HG03108 (cell line): ENCODE results near the gene ZBTB7C.

Source experiments
- ATAC-seq: cut with Tn5 transposase; IDR thresholded peaks from one replicate; pipeline ENCODE4 v1.9.1; 2021; ENCODE audit warnings: moderate library complexity; ENCODE audit not compliant: unreplicated experiment

Gene ZBTB7C

DNA sequence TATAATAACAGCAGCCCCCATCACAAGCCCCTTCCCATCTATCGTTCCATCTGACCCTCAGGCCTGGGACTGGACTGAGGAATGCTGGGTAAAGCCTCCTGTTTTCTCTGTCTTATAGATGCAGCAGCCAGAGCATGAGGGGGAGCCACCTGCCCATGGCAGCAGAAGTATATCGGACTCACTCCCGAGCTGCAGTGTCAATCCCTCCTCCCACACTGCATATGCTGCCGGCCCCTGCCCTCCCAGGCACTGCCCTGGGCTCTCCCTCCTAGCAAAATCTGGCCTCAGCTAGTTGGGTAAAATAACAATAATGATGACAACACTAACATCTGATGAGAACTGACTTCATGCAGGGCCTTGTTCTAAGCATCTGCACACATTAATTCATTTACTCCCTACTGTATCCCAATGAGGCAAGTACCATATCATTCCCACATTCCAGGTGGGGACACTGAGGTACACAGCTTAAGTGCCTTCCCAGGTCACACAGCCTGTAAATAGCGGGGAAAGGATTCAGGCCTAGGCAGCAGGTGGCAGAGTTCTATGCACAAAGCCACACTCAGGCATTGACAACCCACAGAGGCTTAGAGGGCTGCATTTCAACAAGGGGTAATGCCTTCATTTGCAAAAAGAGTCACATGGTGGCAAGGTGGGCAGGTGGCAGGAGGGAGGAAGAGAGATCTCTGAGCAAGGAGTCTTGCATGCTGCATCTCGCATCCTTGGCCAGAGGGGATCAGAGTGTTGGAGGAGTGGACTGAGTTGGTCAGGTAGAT, 190.0 kb downstream of the ZBTB7C start:
- no peak for ATAC-seq

DNA sequence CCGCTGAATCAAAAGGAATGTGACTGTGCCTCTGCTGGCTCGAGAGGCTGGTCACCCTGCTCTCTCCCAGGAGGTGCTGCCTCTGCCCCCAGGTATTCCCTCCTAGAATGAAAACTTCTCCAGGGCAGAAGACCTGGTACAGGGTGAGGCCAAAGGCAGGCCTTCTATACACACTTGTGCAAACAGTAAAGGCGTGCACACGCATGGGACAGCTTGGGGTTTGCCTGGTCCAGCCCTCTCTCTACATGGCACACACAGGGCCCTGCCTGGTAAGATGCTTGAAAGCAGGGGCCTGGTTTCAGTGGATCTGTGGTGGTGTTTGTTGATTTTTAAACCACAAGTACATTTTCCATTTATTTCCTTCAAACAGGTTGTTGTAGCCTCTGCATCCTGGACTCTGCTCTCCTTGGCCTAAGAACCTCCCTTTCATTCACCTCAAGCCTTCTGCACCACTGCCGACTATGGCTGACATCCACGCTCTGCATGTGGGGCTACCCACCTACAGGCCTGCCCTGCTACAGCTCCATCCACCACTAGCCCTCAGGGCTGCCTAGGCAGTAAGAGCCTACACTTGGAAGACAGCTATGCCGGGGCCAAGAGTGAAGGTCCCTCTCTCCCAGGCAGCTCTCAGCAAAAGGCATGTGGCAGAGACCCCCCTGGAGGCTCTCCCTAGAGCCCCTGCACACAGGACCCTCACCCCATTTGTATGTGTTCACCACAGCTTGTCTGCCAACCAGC, 190.7 kb downstream of the ZBTB7C start:
- ATAC-seq = no peak

GRCh38 chr18:48217258-48218250, 191.6 kb downstream of the ZBTB7C start:
- ATAC-seq = no peak

GRCh38 chr18:48216639-48217257, 192.4 kb downstream of the ZBTB7C start:
- ATAC-seq = no peak

DNA sequence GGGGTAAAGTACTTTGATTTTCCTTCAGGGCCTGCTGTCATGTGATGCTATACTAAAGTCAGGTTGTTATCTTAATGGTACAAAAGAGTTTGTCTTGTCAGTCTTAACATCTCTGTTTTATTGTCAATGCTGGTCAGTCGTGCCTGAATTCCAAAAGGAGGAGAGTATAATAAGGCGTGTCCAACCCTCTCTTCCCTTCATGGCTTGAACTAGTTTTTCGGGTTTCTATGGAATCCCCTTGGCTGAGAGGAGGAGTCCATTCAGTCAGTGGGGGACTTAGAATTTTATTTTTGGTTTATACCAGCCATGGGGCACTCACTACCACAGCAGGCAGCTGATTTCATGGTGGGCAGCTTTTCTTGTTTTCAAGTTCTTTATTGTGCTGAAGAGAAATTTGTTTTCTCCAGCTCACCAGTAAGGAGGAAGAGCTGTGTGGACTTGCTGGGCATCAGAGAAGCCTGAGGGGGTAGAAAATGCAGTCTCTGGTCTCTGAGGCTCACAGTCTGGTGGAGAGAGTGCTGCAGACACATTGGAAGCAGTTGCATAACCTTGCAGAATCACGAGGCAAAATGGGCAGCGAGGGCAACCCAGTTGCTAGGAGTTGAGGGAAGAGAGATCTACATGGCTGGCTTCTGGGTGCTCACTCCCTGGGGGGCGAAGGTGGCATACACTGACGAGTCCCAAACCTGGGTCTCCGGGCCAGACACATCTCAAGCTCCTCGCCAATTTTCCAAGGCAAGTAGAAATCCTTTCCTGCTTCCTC, 193.1 kb downstream of the ZBTB7C start:
- no peak for ATAC-seq

GRCh38 chr18:48213791-48214190, 195.4 kb downstream of the ZBTB7C start:
- no peak for ATAC-seq

DNA sequence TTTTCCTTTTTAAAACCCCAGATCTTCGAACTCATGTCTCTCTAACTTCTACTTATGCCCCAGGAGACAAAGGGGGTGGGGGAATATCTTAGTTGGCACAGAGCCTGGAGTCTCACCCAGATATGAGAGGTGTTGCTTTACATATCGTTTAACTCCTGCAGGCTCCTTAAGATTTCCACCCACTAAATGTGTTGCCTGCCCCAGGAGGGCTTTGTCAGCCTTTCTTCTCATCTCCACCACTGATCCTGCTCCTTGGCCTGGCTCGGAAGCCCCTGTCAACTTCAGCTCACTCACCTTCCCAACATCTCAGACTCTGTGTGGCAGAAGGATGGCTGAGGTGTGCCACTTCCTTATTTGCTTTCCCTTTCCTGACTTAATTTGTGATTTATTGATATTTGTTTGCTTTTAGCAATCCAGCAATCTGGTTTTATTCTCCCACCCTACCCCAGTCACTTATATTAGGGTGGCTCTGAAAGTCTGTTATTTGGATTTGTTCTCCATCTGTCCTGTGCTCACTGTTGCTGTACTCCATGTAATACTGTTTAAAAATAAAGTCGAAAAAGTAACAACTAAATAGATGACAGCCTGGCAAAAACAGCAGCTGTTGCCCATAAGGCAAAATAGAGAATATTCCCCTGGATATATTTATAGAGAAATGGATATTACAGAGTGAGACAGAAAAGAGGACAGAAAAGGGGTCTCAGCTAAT, 200.6 kb downstream of the ZBTB7C start:
- ATAC-seq = no peak

DNA sequence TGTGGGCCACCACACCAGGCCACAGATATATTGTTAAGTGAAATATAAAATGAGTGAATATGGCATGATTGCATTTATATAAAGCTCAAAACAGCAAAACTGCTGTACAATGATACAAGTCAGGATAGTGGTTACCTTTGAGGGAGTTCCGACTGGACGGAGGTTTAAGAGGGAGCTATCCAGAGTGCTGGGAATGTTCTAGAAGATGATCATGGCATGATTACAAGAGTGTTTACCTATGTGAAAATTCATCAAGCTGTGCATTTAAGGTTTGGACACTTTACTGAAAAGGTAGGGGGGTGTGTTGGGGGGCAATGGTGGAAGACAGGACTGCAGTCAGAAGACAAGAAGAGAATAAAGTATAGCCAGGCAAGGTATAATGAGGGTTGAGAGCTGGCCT, 201.4 kb downstream of the ZBTB7C start:
- ATAC-seq = no peak

DNA sequence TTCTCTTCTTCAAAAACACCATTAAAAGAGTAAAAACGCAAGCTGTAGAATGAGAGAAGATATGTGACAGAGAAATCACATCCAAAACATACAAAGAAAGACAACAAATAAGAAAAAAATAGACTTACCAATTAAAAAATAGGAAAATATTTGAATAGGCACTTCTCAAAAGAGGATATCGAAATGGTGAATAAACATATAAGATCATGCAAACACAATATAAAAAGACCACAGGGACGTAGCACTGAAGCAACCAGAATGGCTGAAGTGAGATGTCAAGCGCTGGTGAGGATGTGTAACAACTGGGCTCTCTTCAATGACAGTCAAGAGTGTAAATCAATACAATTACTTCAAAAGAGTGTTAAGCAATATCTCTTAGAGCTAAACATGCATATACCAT, 202.3 kb downstream of the ZBTB7C start:
- no peak for ATAC-seq

GRCh38 chr18:48203961-48204666, 205.1 kb downstream of the ZBTB7C start:
- no peak for ATAC-seq

- no peak for ATAC-seq
Observed at GRCh38 chr18:48203288-48203945, 205.8 kb downstream of the ZBTB7C start.

DNA sequence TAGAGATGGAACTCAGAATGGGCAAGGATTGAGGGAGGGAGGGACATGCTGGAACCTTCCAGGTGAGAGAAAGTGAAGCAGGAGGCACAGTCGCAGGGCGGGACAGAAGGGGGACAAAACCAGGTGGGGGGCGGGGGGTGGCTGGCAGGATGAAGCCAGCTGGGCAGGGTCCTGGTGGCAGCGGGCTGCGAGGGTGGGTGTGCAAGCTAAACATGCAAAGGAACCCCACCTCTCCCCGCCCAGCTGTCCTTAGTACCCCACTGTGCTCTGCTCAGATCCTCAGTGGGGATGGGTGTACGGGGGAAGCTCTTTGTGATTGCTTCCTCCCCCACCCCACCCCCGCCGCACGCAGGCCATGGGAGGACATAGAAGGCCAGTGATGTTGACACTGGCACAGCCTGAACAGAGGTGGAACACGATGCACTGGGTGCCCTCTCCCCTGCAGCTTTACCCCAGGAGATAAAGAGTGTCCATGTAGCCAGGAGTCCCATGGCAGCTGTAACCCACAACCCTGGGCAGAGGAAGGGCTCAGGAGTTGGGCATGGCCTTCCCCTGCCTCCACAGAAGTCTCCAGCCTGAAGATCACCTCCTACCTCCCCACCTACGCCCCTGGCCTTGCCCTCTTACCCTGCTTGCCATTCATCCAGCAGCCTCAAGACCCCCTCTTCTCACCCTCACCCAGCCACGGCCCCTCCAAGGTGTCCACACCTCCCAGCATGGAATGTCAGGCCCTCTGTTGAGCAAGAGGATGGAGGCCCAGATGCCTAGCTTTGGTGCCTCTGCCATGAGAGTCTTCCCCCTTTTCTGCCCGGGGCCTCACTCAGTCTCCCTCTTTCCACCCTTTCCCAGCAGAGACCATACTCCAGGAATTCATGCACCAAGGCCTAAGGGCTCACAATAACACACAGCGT, 206.6 kb downstream of the ZBTB7C start:
- no peak for ATAC-seq

DNA sequence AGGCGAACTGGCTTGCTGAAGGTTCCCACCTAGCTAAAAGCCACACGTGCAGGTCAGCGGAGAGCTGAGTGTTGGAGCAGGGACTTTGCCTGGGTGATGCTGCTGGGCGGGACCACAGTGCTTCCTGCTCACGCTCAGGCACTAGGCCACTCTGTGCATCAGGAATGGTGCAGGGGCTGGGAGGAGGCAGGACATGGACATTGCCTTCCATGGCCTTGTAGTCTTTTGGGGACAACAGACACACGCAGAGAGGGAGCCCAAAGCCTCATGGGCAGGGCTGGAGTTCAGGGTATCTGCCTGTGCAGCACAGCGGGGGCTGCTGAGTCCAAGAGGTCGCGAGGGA, 207.2 kb downstream of the ZBTB7C start:
- ATAC-seq = no peak

DNA sequence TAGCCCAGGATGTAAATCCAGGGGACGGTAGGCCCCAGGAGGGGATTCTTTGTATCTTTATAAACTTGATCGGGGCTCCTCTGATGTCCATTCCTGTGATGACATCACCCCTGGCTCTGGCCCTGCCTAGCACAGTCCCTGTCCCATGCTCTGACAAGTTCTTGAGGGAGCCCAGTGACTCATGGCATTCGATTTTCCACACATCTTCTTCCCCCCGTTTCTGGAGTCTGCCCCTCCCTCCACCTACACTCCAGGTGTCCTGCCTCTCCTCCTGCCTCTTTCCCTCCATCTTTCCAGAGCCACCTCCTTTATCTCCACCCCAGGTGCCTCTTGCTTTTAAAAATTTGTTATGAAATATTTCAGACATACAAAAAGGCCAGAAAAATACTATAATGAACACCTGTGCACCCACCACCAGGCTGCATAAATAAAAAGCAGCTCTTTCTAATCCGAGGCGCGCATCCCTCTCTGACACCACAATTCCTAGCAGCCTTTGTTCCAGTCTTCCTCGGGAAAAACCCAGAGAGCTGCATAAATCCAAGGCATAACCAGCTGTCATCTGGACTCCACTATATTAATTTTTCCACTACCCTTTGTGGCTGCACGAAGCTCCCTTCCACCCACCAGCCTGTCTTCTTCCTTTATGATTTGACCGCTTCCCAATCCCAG, 207.7 kb downstream of the ZBTB7C start:
- no peak for ATAC-seq

- ATAC-seq = no peak
Observed at GRCh38 chr18:48200631-48201336, 208.4 kb downstream of the ZBTB7C start.

- ATAC-seq = no peak
Observed at GRCh38 chr18:48199399-48199798, 209.8 kb downstream of the ZBTB7C start.
